SK-N-SH treated with all-trans-retinoic acid at 6 μM for 48 hours (cell line): Measurements from ENCODE around the gene NEMF.

Experiments
- ATAC-seq: fragments of 200-7000 bp; cut with Tn5 transposase; 3 replicates; pipeline ENCODE4 v1.9.1; 2020; ENCODE audit warnings: mild to moderate bottlenecking, moderate library complexity
- ARNTL ChIP-seq: fragments of 450-650 bp; formaldehyde crosslinking; IDR thresholded peaks from 2 replicates; pipeline ENCODE4 v1.5.0; 2020; ENCODE audit warnings: low read depth, mild to moderate bottlenecking, moderate library complexity, borderline replicate concordance
- BACH2 ChIP-seq: fragments of 250-450 bp; sonication (Bioruptor Pico); IDR thresholded peaks from 2 replicates; pipeline ENCODE4 v1.9.0; 2021; ENCODE audit warnings: mild to moderate bottlenecking, borderline replicate concordance
- CREB5 ChIP-seq: fragments of 250-450 bp; sonication (Bioruptor Pico); IDR thresholded peaks from 2 replicates; pipeline ENCODE4 v1.5.1; 2020; ENCODE audit warnings: low read depth, mild to moderate bottlenecking, moderate library complexity
- CSDC2 ChIP-seq: fragments of 250-450 bp; sonication (Bioruptor Pico); IDR thresholded peaks from 2 replicates; pipeline ENCODE4 v1.5.0; 2020; ENCODE audit warnings: mild to moderate bottlenecking, moderate library complexity
- CSRNP3 ChIP-seq: fragments of 250-450 bp; sonication (Bioruptor Pico); IDR thresholded peaks from 2 replicates; pipeline ENCODE4 v1.5.1; 2021; ENCODE audit warnings: mild to moderate bottlenecking, moderate library complexity
- ESRRG ChIP-seq: fragments of 250-450 bp; sonication (Bioruptor Pico); IDR thresholded peaks from 2 replicates; pipeline ENCODE4 v1.6.1; 2021; ENCODE audit warnings: mild to moderate bottlenecking
- GLIS3 ChIP-seq: fragments of 250-450 bp; sonication (Bioruptor Pico); IDR thresholded peaks from 2 replicates; pipeline ENCODE4 v1.5.0; 2020; ENCODE audit warnings: mild to moderate bottlenecking, moderate library complexity
- ISL1 ChIP-seq: fragments of 250-450 bp; sonication (Bioruptor Pico); IDR thresholded peaks from 2 replicates; pipeline ENCODE4 v2.1.2; 2022; ENCODE audit warnings: mild to moderate bottlenecking, moderate library complexity
- RARB ChIP-seq: fragments of 250-450 bp; sonication (Bioruptor Pico); IDR thresholded peaks from 2 replicates; pipeline ENCODE4 v1.8.0; 2021; ENCODE audit warnings: mild to moderate bottlenecking, moderate library complexity
- SNAI2 ChIP-seq: fragments of 250-450 bp; sonication (Bioruptor Pico); IDR thresholded peaks from 2 replicates; pipeline ENCODE4 v1.5.0; 2020; ENCODE audit warnings: mild to moderate bottlenecking, moderate library complexity
- TCF4 ChIP-seq: fragments of 250-450 bp; sonication (Bioruptor Pico); IDR thresholded peaks from 2 replicates; pipeline ENCODE4 v1.8.0; 2021; ENCODE audit warnings: mild to moderate bottlenecking, moderate library complexity, borderline replicate concordance
- TOX ChIP-seq: fragments of 250-450 bp; sonication (Bioruptor Pico); IDR thresholded peaks from 2 replicates; pipeline ENCODE4 v1.8.0; 2021; ENCODE audit warnings: mild to moderate bottlenecking, moderate library complexity, borderline replicate concordance
- TSHZ2 ChIP-seq: fragments of 250-450 bp; sonication (Bioruptor Pico); IDR thresholded peaks from 2 replicates; pipeline ENCODE4 v1.5.0; 2020; ENCODE audit warnings: mild to moderate bottlenecking, moderate library complexity
- ZC3H10 ChIP-seq: fragments of 250-450 bp; sonication (Bioruptor Pico); IDR thresholded peaks from 2 replicates; pipeline ENCODE4 v1.5.1; 2021; ENCODE audit warnings: mild to moderate bottlenecking, moderate library complexity
- ZFP3 ChIP-seq: fragments of 250-450 bp; sonication (Bioruptor Pico); IDR thresholded peaks from 2 replicates; pipeline ENCODE4 v1.5.0; 2020; ENCODE audit warnings: mild to moderate bottlenecking, moderate library complexity
- ZFP30 ChIP-seq: fragments of 450-650 bp; formaldehyde crosslinking; IDR thresholded peaks from 2 replicates; pipeline ENCODE4 v1.5.0; 2022; ENCODE audit warnings: mild to moderate bottlenecking, moderate library complexity
- ZNF565 ChIP-seq: fragments of 450-650 bp; formaldehyde crosslinking; conservative IDR thresholded peaks from 2 replicates; pipeline ENCODE4 v1.5.0; 2020; ENCODE audit warnings: low read depth, mild to moderate bottlenecking, moderate library complexity
- ZNF70 ChIP-seq: fragments of 450-650 bp; formaldehyde crosslinking; IDR thresholded peaks from 2 replicates; pipeline ENCODE4 v1.5.0; 2020; ENCODE audit warnings: mild to moderate bottlenecking, moderate library complexity
- ZNF8 ChIP-seq: fragments of 450-650 bp; formaldehyde crosslinking; IDR thresholded peaks from 2 replicates; pipeline ENCODE4 v1.5.0; 2020; ENCODE audit warnings: mild to moderate bottlenecking, moderate library complexity
- TF ChIP-seq, protein P1 (sequence below): fragments of 250-450 bp; sonication (Bioruptor Pico); IDR thresholded peaks from 2 replicates; pipeline ENCODE4 v1.8.0; 2021; ENCODE audit warnings: low read depth, mild to moderate bottlenecking, moderate library complexity, borderline replicate concordance
- TF ChIP-seq, protein P2 (sequence below): fragments of 250-450 bp; sonication (Bioruptor Pico); IDR thresholded peaks from 2 replicates; pipeline ENCODE4 v1.8.0; 2020; ENCODE audit warnings: mild to moderate bottlenecking, moderate library complexity, borderline replicate concordance

NEMF gene

DNA sequence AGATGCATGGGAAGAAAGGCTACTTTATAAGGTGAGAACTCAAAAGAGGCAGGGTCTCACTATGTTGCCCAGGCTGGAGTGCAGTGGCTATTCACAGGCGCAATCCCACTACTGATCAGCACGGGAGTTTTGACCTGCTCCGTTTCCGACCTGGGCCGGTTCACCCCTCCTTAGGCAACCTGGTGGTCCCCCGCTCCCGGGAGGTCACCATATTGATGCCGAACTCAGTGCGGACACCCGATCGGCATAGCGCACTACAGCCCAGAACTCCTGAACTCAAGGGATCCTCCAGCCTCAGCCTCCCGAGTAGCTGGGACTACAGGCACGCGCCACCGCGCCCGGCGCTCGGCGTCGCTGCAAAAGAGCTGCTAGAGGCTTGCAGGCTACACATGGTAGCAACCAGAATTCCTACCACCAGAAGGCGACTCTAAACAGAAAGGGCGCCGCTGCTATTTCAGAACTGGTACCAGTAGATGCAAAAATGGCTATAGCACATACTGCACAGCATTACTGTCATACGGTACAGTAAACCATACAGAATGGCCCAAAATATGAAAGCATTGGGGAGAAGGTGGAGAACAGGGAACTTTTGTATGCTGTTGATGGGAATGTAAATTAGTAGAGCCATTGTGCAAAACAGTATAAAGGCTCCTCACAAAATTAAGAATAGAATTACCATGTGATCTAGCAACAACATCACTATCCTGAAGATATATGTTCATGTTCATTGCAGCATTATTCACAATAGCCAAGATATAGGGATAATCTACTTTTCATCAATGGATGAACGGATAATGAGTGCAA, 1.2 kb upstream of the NEMF start:
- TF ChIP-seq ZFP3 (CRISPR knock-in tag): peak; percentile 69; the same call in 1 of the 2 replicates
- no peak for TF ChIP-seq BACH2 (CRISPR knock-in tag)
- 0 out of 2 replicates have a peak, but pooled peaks have one; percentile 44 for TF ChIP-seq SNAI2 (CRISPR knock-in tag)
- no peak for TF ChIP-seq RARB (CRISPR knock-in tag)
- peak; percentile 31; the same call in 1 of the 2 replicates for TF ChIP-seq ZNF8
- ATAC-seq: peak; percentile 91

GRCh38 chr14:49853158-49853477, 530 bp upstream of the NEMF start:
- peak; percentile 27 for ATAC-seq
- no peak for TF ChIP-seq ZFP30 (CRISPR knock-in tag)
- TF ChIP-seq ZFP3 (CRISPR knock-in tag): no peak
- no peak for TF ChIP-seq GLIS3
- TF ChIP-seq CSRNP3 (CRISPR knock-in tag): no peak
- no peak for TF ChIP-seq CREB5
- TF ChIP-seq TOX (CRISPR knock-in tag): no peak
- no peak for TF ChIP-seq CSDC2 (CRISPR knock-in tag)
- TF ChIP-seq TSHZ2: no peak
- TF ChIP-seq ISL1 (CRISPR knock-in tag): no peak
- TF ChIP-seq, protein P1, sequence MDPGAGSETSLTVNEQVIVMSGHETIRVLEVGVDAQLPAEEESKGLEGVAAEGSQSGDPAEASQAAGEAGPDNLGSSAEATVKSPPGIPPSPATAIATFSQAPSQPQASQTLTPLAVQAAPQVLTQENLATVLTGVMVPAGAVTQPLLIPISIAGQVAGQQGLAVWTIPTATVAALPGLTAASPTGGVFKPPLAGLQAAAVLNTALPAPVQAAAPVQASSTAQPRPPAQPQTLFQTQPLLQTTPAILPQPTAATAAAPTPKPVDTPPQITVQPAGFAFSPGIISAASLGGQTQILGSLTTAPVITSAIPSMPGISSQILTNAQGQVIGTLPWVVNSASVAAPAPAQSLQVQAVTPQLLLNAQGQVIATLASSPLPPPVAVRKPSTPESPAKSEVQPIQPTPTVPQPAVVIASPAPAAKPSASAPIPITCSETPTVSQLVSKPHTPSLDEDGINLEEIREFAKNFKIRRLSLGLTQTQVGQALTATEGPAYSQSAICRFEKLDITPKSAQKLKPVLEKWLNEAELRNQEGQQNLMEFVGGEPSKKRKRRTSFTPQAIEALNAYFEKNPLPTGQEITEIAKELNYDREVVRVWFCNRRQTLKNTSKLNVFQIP (CRISPR knock-in tag): no peak
- no peak for TF ChIP-seq RARB (CRISPR knock-in tag)
- no peak for TF ChIP-seq ESRRG (CRISPR knock-in tag)
- no peak for TF ChIP-seq ZNF70 (CRISPR knock-in tag)
- no peak for TF ChIP-seq ZNF565 (CRISPR knock-in tag)
- no peak for TF ChIP-seq SNAI2 (CRISPR knock-in tag)
- TF ChIP-seq ARNTL (CRISPR knock-in tag): no peak
- TF ChIP-seq TCF4 (CRISPR knock-in tag): no peak
- TF ChIP-seq, all 23 proteins: peak for 0

- no peak for ATAC-seq
- TF ChIP-seq, protein P2, sequence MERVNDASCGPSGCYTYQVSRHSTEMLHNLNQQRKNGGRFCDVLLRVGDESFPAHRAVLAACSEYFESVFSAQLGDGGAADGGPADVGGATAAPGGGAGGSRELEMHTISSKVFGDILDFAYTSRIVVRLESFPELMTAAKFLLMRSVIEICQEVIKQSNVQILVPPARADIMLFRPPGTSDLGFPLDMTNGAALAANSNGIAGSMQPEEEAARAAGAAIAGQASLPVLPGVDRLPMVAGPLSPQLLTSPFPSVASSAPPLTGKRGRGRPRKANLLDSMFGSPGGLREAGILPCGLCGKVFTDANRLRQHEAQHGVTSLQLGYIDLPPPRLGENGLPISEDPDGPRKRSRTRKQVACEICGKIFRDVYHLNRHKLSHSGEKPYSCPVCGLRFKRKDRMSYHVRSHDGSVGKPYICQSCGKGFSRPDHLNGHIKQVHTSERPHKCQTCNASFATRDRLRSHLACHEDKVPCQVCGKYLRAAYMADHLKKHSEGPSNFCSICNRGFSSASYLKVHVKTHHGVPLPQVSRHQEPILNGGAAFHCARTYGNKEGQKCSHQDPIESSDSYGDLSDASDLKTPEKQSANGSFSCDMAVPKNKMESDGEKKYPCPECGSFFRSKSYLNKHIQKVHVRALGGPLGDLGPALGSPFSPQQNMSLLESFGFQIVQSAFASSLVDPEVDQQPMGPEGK (CRISPR knock-in tag): no peak
- TF ChIP-seq TCF4 (CRISPR knock-in tag) (no peak), ZNF70 (CRISPR knock-in tag) (no peak), ZC3H10 (CRISPR knock-in tag) (no peak), RARB (CRISPR knock-in tag) (no peak), ISL1 (CRISPR knock-in tag) (no peak), GLIS3 (no peak), ZNF8 (no peak), BACH2 (CRISPR knock-in tag) (no peak), ESRRG (CRISPR knock-in tag) (no peak), ZFP3 (CRISPR knock-in tag) (no peak), CREB5 (no peak)
These were observed 775 bp downstream of the NEMF start for GRCh38 chr14:49851813-49852212.
